ENCODE measurements around the gene ANKRD9. TPM values are rescaled to one million over a fixed set of nuclear protein-coding genes. Genes with fewer than 3 reads are reported as not detected.

The ANKRD9 gene
- total and polyA plus RNA-seq, 9 of the 15 experiments (the other 6 are each of a cell fraction or from before 2014, with no cell fraction given) = 0.04 to 32.9 (median 5.3) TPM

GRCh38 chr14:102491786-102492530 is 17.6 kb downstream of the ANKRD9 start (continued):
- no peak for TF ChIP-seq DACH1 (IDR thresholded peaks at IDR 0.05; ENCODE audit: partially characterized antibody)
- TF ChIP-seq PTRF (tag; IDR thresholded peaks at IDR 0.05) = no peak
- TF ChIP-seq CHAMP1 (IDR thresholded peaks at IDR 0.05) = no peak
- TF ChIP-seq ARNT (IDR thresholded peaks at IDR 0.05) = no peak

GRCh38 chr14:102491366-102491765 is 18.2 kb downstream of the ANKRD9 start:
- Histone ChIP-seq H2AFZ (ENCODE audit: low read depth, low read length) (no peak overlapping the region), H3K79me2 (ENCODE audit: control insufficient read depth, insufficient read depth, low read length) (no peaks in the 10 kb centered on the region), H3K27me3 (ENCODE audit: control insufficient read depth in 2 of 2, insufficient read depth in 2 of 2, low read length in 2 of 2) (no peaks in the 10 kb centered on the region), H3K9me1 (ENCODE audit: control insufficient read depth, insufficient read depth, low read length) (no peaks in the 10 kb centered on the region), H3K4me1 (replicated peaks in 1 of 2; ENCODE audit: control insufficient read depth in 2 of 2, insufficient read depth in 2 of 2, low read length in 2 of 2) (peaks cover 2 to 25% of the 10 kb centered on the region in 2 experiments; a peak in 2 of 5 replicates), H3K4me2 (ENCODE audit: insufficient read depth, low read length) (no peak overlapping the region), H3K9me3 (replicated peaks; ENCODE audit: control insufficient read depth, insufficient read depth, low read depth, low read length) (no peaks in the 10 kb centered on the region), H3K9ac (ENCODE audit: insufficient read depth in 1 of 2, low read depth in 2 of 2, low read length in 2 of 2) (no peak overlapping the region), H3K36me3 (ENCODE audit: control insufficient read depth, insufficient read depth, low read length) (no peaks in the 10 kb centered on the region), H3K4me3 (no peak overlapping the region), H4K20me1 (replicated peaks; ENCODE audit: control insufficient read depth, insufficient read depth, low read length) (no peaks in the 10 kb centered on the region), H3K27ac (ENCODE audit: extremely low read depth, low read depth, low read length) (no peak overlapping the region)
- no peak for ATAC-seq
- intact Hi-C loops (cut with micrococcal nuclease) (no loop called here), in situ Hi-C loops (cut with MboI) (no loop called here)
- no peak for DNase-seq (ENCODE audit: extremely low read depth in 1 of 4, low spot score in 3 of 4)
- ChIA-PET POLR2A (interaction anchor here (0.6 kb wide), 1 partner anchor 241 kb away, joined by 4 read pairs; no protein-coding TSS in a partner anchor), CTCF (ENCODE audit: low intra/inter-chr PET ratio) (no interaction called here)
- BruUV-seq (replicated peaks) = no TSS peak
- FAIRE-seq = no peak
- WGBS (ENCODE audit: insufficient coverage, low coverage, missing lambda C conversion rate) = 46% methylated on average over 2 of the region's 3 CpGs
- no peak for TF ChIP-seq PHB2 (IDR thresholded peaks at IDR 0.05; ENCODE audit: low read depth)
- TF ChIP-seq RAD51 (IDR thresholded peaks at IDR 0.05; ENCODE audit: borderline replicate concordance, low read depth) = no peak
- no peak for TF ChIP-seq RNF2 (IDR thresholded peaks at IDR 0.05)
- no peak for TF ChIP-seq SLC30A9 (CRISPR knock-in tag; IDR thresholded peaks at IDR 0.05)
- no peak for TF ChIP-seq ZNF740 (CRISPR knock-in tag; IDR thresholded peaks at IDR 0.05)
- TF ChIP-seq ZNF740 (tag; IDR thresholded peaks at IDR 0.05) = no peak
- TF ChIP-seq ZNF699 (CRISPR knock-in tag; IDR thresholded peaks at IDR 0.05; ENCODE audit: insufficient replicate concordance) = no peak
- TF ChIP-seq GATA2 (CRISPR knock-in tag; IDR thresholded peaks at IDR 0.05) = no peak
- no peak for TF ChIP-seq MITF (IDR thresholded peaks at IDR 0.05)
- TF ChIP-seq FOXJ3 (CRISPR knock-in tag; IDR thresholded peaks at IDR 0.05) = no peak
